GM12892 (cell line): ENCODE results near the gene ADK.

Experiments used
- POLR2A ChIP-seq: IDR thresholded peaks from 2 replicates; pipeline ENCODE4 v1.6.1; 2011; ENCODE audit warnings: low read depth, low read length, control low read depth
- POLR2AphosphoS5 ChIP-seq: IDR thresholded peaks from 2 replicates; pipeline ENCODE4 v1.6.1; 2011; ENCODE audit warnings: low read depth, low read length, control low read depth

DNA sequence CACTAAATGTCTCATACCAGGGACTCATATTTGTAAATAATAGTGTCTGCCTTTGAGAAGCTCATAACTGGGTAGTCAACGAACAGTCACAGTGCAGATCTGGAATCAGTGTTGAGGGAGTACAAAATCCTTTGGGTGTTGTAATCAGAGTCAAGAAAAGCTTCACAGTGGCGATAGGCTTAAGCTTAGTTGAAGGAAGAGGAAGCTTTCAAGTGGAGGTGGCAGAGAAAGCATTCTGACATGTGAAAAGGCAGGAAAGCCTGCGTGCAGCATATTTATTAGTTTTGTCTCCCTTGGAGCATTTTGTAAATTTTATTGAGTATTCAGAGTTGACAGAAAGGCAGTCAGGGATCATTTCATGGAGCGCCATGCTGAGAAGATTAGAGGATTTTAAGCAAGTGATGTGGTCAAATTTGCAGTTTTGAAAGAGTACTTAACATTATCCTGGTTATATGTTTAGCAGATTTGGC, 104.9 kb downstream of the ADK start:
- no peak for TF ChIP-seq POLR2A
- no peak for TF ChIP-seq POLR2AphosphoS5
